Central memory CD8-positive, alpha-beta T cell (primary cell): ENCODE results near the gene INPP4A.

Experiments
- ATAC-seq: fragments of 150-1000 bp; cut with Tn5 transposase; replicated peaks from 2 replicates; pipeline ENCODE4 v1.10.0; 2022; ENCODE audit warnings: mild to moderate bottlenecking, moderate FRiP score, moderate number of reproducible peaks; ENCODE audit not compliant: poor library complexity, severe bottlenecking; ENCODE audit errors: extremely low read depth
- DNase-seq, 2 donors: peaks; one replicate each; pipeline ENCODE4 v3.0.0; 2021; ENCODE audit warnings: low spot score in 2 of 2
- H3K27ac Mint-ChIP-seq: one replicate; pipeline ENCODE4 v1.8.0; 2022; ENCODE audit warnings: low read depth, mild to moderate bottlenecking, moderate library complexity, mixed read lengths
- H3K27me3 Mint-ChIP-seq: one replicate; pipeline ENCODE4 v1.8.0; 2022; ENCODE audit warnings: mixed read lengths
- H3K36me3 Mint-ChIP-seq: one replicate; pipeline ENCODE4 v1.8.0; 2022; ENCODE audit warnings: mild to moderate bottlenecking, moderate library complexity, mixed read lengths; ENCODE audit not compliant: insufficient read depth
- H3K4me1 Mint-ChIP-seq: one replicate; pipeline ENCODE4 v1.8.0; 2022; ENCODE audit warnings: mixed read lengths
- H3K4me3 Mint-ChIP-seq: one replicate; pipeline ENCODE4 v1.8.0; 2022; ENCODE audit warnings: mild to moderate bottlenecking, moderate library complexity, mixed read lengths
- H3K9me3 Mint-ChIP-seq: one replicate; pipeline ENCODE4 v1.8.0; 2022; ENCODE audit warnings: mixed read lengths

Gene INPP4A

GRCh38 chr2:98477506-98477905, 32.8 kb downstream of the INPP4A start:
- H3K4me1 Mint-ChIP-seq: peaks cover 100% of the 10 kb centered on the region
- ATAC-seq (no peak), DNase-seq (no peak)
- peak overlapping the region; percentile 59 for H3K4me3 Mint-ChIP-seq
- H3K27ac Mint-ChIP-seq: peak overlapping the region; percentile 95
- no peaks in the 10 kb centered on the region for H3K27me3 Mint-ChIP-seq
- H3K36me3 Mint-ChIP-seq: peaks cover 4% of the 10 kb centered on the region
- no peaks in the 10 kb centered on the region for H3K9me3 Mint-ChIP-seq

GRCh38 chr2:98478088-98478551, 33.5 kb downstream of the INPP4A start:
- Mint-ChIP-seq H3K4me1 (peaks cover 99% of the 10 kb centered on the region), H3K9me3 (no peaks in the 10 kb centered on the region), H3K4me3 (peak overlapping the region; percentile 59), H3K27me3 (no peaks in the 10 kb centered on the region), H3K27ac (peak overlapping the region; percentile 95), H3K36me3 (peaks cover 2% of the 10 kb centered on the region)
- no peak for DNase-seq
- ATAC-seq: no peak

GRCh38 chr2:98478907-98479306, 34.2 kb downstream of the INPP4A start:
- Mint-ChIP-seq H3K27me3 (no peaks in the 10 kb centered on the region), H3K27ac (peak overlapping the region; percentile 76), H3K4me1 (peaks cover 99% of the 10 kb centered on the region), H3K4me3 (peak overlapping the region; percentile 55), H3K9me3 (no peaks in the 10 kb centered on the region), H3K36me3 (no peaks in the 10 kb centered on the region)
- DNase-seq (no peak), ATAC-seq (peak; percentile 63)

GRCh38 chr2:98479371-98479770, 34.7 kb downstream of the INPP4A start:
- Mint-ChIP-seq H3K9me3 (no peaks in the 10 kb centered on the region), H3K27ac (peak overlapping the region; percentile 76), H3K4me1 (peaks cover 99% of the 10 kb centered on the region), H3K27me3 (no peaks in the 10 kb centered on the region), H3K36me3 (no peaks in the 10 kb centered on the region), H3K4me3 (peak overlapping the region; percentile 55)
- DNase-seq (no peak), ATAC-seq (peak; percentile 21)

- H3K27ac Mint-ChIP-seq: peak overlapping the region; percentile 76
- peak overlapping the region; percentile 55 for H3K4me3 Mint-ChIP-seq
- peak; percentile 52 for ATAC-seq
- no peaks in the 10 kb centered on the region for H3K36me3 Mint-ChIP-seq
- no peak for DNase-seq
- no peaks in the 10 kb centered on the region for H3K9me3 Mint-ChIP-seq
- peaks cover 99% of the 10 kb centered on the region for H3K4me1 Mint-ChIP-seq
- no peaks in the 10 kb centered on the region for H3K27me3 Mint-ChIP-seq
These were observed 35.4 kb downstream of the INPP4A start for GRCh38 chr2:98479959-98480524.

GRCh38 chr2:98480598-98480997, 35.9 kb downstream of the INPP4A start:
- Mint-ChIP-seq H3K4me3 (peak overlapping the region; percentile 55), H3K27ac (peak overlapping the region; percentile 76), H3K4me1 (peaks cover 99% of the 10 kb centered on the region), H3K36me3 (no peaks in the 10 kb centered on the region), H3K9me3 (no peaks in the 10 kb centered on the region), H3K27me3 (no peaks in the 10 kb centered on the region)
- ATAC-seq (no peak), DNase-seq (no peak)

GRCh38 chr2:98482362-98482761, 37.7 kb downstream of the INPP4A start:
- Mint-ChIP-seq H3K36me3 (no peaks in the 10 kb centered on the region), H3K9me3 (no peaks in the 10 kb centered on the region), H3K27ac (no peak overlapping the region), H3K4me3 (no peak overlapping the region), H3K27me3 (no peaks in the 10 kb centered on the region), H3K4me1 (peaks cover 99% of the 10 kb centered on the region)
- ATAC-seq: no peak
- no peak for DNase-seq

- Mint-ChIP-seq H3K4me3 (peak overlapping the region; percentile 53), H3K27me3 (no peaks in the 10 kb centered on the region), H3K27ac (peak overlapping the region; percentile 58), H3K4me1 (peaks cover 99% of the 10 kb centered on the region), H3K36me3 (no peaks in the 10 kb centered on the region), H3K9me3 (no peaks in the 10 kb centered on the region)
- no peak for ATAC-seq
- no peak for DNase-seq
These were observed 38.7 kb downstream of the INPP4A start for GRCh38 chr2:98483257-98483861.

- Mint-ChIP-seq H3K27me3 (no peaks in the 10 kb centered on the region), H3K4me3 (peak overlapping the region; percentile 53), H3K9me3 (no peaks in the 10 kb centered on the region)
These were observed 39.5 kb downstream of the INPP4A start for GRCh38 chr2:98484121-98484557.

GRCh38 chr2:98484652-98485452, 40.2 kb downstream of the INPP4A start:
- ATAC-seq: no peak
- Mint-ChIP-seq H3K36me3 (no peaks in the 10 kb centered on the region), H3K27ac (peak overlapping the region; percentile 58), H3K27me3 (no peaks in the 10 kb centered on the region), H3K4me1 (peaks cover 99% of the 10 kb centered on the region), H3K9me3 (no peaks in the 10 kb centered on the region), H3K4me3 (peak overlapping the region; percentile 53)
- DNase-seq: no peak

More at GRCh38 chr2:98484121-98484557, 39.5 kb downstream of the INPP4A start:
- DNase-seq (no peak), ATAC-seq (no peak)
- Mint-ChIP-seq H3K27ac (peak overlapping the region; percentile 58), H3K36me3 (no peaks in the 10 kb centered on the region), H3K4me1 (peaks cover 99% of the 10 kb centered on the region)

GRCh38 chr2:98485453-98485755, 40.7 kb downstream of the INPP4A start:
- Mint-ChIP-seq H3K36me3 (no peaks in the 10 kb centered on the region), H3K9me3 (no peaks in the 10 kb centered on the region), H3K4me1 (peaks cover 99% of the 10 kb centered on the region), H3K4me3 (peak overlapping the region; percentile 53), H3K27ac (peak overlapping the region; percentile 58), H3K27me3 (no peaks in the 10 kb centered on the region)
- ATAC-seq (no peak), DNase-seq (no peak)

GRCh38 chr2:98486374-98486981, 41.8 kb downstream of the INPP4A start:
- Mint-ChIP-seq H3K36me3 (no peaks in the 10 kb centered on the region), H3K4me3 (peak overlapping the region; percentile 5), H3K9me3 (no peaks in the 10 kb centered on the region), H3K27ac (peak overlapping the region; percentile 58), H3K27me3 (no peaks in the 10 kb centered on the region), H3K4me1 (peaks cover 96% of the 10 kb centered on the region)
- DNase-seq (no peak), ATAC-seq (no peak)
